Activated T-helper 1 cell treated with anti-CD3 and anti-CD28 coated beads, Interleukin-2, amount 50 U/mL, for 16 hours (primary cell): Measurements from ENCODE around the gene NCOA1.

Experiments
- DNase-seq, 2 donors: peaks; one replicate each; pipeline ENCODE4 v3.0.0-alpha.2; 2020; ENCODE audit warnings: low read depth in 1 of 2, low spot score in 1 of 2

The NCOA1 gene

DNA sequence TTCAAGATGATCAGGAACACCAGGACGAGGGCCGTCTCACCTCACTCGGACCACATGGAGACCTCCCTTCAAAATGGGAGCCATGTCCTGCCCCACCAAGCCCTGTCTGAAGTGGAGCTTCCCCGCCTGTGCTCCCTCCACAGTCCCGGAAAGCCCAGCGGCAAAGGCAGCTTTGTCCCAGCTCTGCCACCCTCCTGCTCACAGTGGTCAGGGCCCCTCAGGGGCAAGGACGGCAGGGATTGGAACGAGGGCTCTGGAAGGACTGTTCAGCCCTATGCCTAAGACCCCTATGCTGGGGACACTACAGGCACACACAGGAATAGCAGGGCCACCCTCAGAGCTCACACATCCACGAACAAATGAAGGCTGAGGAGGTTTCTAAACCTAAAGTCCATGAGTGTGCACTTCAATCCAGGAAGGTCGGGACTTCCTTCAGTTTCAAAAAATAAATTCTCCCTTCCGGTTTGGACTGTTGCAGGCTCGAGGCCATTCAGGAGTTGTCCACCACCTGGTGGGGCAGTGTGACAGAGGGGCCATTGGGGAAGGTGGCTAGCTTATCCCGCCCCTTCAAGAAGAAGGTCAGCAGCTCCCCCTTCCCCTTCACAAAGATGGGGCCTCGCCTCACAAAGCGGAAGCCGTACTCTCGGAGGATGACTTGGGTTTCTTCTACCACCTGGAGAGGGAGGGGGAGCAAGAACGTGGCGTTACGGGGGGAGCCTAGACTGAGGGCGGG, 328.6 kb downstream of the NCOA1 start:
- no peak for DNase-seq

DNA sequence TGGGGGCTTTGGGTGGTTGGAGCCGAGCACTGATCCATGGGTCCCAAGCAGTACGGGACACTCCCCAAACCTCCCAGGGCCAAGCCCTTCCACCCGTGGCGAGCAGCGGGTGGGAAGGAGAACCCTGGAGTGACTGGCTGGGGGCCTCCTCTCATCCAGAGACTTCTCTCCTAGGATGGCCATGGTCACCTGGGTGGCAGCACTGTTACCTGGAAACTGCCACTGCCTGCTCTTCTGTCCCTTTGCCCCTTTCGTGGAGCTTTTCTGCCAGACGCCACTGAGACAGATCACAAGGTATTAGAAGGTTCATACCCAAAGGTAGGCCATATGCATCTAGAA, 329.1 kb downstream of the NCOA1 start:
- DNase-seq = no peak
